Stimulated activated naive CD8-positive, alpha-beta T cell treated with anti-CD3 and anti-CD28 coated beads, Interleukin-15, Interleukin-2, amounts not matched to agents 100 U/mL and 50 U/mL, for 24 hours (primary cell): ENCODE data around the gene ECT2L.

Experiments used
- ATAC-seq: fragments of 150-1000 bp; cut with Tn5 transposase; one replicate; pipeline ENCODE4 v1.10.0; 2021
- DNase-seq: peaks from one replicate; pipeline ENCODE4 v3.0.0; 2021

Gene ECT2L

DNA sequence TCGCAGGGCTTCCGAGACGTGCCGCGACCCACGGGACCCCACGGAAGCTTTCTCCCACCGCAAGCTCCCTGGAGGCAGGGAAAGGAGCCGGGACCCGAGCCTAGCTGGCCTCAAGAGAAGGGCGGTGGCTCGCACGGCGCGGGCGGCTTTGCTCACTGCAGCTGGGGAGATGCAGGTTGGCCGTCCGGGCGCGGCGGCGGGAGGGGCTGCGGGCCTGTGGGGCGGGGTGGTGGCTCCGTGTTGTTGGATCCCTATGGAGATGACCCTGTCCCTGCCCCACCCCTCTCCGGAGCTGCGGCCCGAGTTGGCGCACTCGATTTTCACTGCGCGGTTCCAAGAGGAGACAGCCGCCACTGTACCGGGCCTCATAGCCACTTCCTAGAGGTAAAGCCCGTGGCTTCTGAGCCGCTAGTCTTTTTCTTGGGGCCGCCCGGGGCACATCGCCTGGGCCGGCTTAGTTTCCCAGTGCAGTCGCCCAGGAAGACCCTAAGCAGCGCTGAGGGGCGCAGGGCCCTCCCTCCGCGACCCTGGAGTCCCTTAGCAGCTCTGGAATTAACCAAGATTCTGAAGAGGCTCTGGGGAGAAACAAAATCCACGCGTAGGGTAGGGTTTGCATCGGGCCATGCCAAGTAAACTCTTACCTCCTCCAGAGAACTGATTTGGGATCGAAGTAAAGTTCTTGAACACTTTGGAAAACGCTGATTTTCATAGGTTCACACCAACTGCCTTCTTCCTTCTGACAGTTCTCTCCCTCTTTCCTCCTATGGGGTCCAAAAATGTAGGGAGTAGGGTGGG, at the start of gene ECT2L:
Gene ECT2L (plus strand): TSS at position 279 of the 795 bp plus-strand sequence. CDS start 17,188 bp downstream, outside the sequence.
- DNase-seq = no peak
- peak; percentile 43 for ATAC-seq

DNA sequence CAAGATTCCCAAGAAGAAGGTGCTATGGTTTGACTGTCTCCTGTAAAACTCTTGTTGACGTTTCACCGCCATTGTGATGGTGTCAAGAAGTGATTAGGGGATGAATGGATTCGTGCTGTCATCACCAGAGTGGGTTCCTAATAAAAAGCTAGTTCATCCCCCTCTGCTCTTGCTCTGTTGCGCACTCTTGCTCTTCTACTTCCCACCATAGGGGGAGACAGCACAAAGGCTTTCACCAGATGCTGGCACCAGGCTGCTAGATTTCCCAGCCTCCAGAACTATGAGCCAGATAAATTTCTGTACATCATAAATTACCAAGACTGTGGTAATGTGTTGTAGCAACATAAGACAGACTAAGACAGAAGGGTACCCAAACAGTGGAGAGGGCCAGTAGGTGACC, 43.9 kb upstream of the ECT2L start:
- ATAC-seq = no peak
- no peak for DNase-seq

DNA sequence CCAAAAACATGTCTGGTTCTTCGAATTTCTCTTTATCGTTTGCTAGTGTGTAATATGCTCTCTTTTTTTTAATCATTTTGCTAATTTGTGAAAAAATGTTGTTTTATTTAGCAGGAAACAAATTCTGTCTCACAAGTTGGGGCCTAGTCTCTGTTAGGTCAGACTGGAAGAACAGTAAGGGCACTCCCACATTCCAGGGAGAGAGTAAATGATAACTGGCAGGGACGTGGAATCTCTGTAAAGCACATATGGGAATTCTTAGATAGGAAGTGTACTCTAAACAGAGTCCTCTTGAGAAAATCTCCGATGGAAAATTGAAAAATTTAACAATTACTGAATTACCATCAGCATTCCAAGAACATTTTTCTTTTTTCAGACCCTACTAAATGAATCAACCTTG, 38.8 kb upstream of the ECT2L start:
- DNase-seq (no peak), ATAC-seq (no peak)

GRCh38 chr6:138765896-138766655, 29.8 kb upstream of the ECT2L start:
- no peak for ATAC-seq
- DNase-seq = no peak

DNA sequence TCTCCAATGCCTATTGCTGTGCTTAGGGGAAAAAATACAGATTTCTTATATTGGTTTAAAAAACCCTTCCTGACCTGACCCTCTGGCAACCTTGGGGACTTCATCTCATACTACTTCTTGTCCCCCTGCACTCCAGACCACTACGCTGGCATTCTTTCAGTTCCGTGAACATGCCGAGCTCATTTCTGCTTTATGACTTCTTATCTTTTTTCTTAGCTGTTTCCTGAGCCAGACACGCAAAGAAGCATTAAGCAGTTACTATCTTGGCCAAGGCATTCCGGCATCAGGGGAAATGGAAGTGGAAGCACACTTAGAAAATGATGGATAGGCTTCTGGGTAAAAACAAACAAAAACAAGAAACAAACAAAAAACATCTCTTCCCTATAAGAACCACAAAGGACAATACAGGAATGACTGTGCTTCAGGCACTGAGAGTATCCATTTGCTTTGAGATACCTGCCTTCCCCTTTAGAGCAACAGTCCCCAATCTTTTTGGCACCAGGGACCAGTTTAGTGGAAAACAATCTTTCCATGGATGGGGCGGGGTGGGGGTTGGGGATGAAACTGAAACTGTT, 26.7 kb upstream of the ECT2L start:
- DNase-seq = no peak
- no peak for ATAC-seq

DNA sequence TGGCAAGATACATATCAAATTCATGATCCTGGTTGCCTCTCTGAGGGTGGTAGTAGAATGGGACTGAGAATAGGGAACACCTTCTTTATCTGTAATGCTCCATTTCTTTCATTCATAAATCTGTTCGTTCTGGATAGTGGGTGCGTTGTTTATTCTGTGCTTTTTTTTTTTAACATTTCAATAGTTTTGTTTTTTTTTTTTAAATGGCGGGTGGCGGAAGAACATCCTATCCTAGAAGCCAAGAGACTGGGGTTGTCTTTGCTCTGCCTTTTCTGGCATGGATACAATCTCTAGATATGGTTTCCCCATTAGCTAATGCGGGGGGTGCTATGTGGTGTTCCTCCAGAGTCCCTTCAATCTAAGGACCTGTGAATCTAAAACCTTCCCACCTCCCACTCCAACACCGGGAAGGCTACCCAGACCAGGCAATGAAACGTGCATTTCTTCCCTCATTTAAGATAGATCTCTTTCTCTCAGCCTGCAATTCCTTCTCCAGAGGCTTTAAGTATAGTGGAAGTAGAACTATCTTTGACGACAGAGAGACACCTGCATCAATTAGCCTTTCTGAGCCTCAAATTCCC, 23.2 kb upstream of the ECT2L start:
- no peak for ATAC-seq
- DNase-seq = no peak

DNA sequence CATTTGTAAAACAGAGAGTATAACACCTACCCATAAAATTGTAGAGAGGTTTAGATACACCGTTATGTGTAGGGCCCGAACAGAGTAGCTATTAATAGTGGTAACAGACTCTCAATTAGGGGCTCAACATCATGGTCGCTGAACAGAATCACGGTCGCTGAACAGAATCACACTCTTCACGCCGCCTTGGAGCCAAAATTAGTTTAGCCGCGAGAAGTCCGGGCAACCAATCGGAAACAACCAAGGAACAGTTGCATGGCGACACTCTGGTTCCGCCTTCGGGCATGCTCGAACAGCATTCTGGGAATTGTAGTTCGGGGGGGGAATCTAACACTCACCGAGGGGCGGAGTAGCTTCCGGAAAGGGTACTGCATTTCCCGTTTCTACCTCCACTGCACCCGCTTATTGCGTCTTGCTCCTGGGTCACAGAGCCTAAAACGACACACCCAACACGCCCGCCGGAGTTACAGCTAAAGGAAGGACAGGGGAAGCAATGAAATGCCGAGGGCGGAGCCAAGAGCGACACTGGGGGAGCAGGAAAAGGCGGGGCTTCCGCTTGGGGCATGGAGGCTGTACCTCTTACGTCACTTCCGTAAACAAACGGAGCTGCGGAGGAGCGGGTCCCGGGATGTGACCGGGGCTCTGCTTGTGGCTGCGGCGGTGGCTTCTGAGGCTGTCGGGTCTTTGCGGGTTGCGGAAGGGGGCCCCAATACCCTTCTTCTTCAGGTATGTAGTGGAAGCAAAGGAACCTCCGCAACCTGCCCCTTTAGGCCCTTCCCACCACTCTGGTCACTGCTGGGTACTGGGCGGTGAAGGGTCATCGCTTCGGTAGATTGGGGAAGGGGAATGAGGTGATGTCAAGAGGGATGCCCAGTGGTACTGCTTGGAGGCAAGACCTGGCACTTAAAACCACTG, 22.5 kb upstream of the ECT2L start, which contains the start of gene CCDC28A:
Gene CCDC28A (plus strand): TSS at position 593 of the 915 bp plus-strand sequence. CDS start 2,352 bp downstream, outside the sequence.
- ATAC-seq (peak; percentile 92), DNase-seq (peak; percentile 92)

- DNase-seq = no peak
- ATAC-seq = no peak
Observed at GRCh38 chr6:138774370-138774769, 21.5 kb upstream of the ECT2L start.

GRCh38 chr6:138776659-138777058, 19.2 kb upstream of the ECT2L start:
- DNase-seq = no peak
- ATAC-seq = no peak

DNA sequence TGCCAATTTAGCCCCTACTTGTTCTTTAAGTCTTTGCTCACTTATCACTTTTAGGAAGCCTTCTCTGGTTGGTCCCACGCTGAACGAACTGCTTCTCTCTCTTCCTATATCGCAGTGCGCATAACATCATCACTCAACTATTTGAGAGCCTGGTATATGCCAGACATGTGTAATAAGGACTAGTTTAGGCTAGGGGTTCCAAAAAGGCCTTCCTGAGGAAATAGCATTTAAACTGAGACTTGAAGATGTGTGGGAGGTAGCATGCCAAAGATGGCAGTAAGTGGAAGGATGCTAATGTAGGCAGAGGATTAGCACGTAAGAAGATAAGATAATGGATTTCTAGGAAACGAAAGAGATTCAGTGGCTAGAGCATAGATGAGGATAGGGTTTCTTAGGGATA, 17.6 kb upstream of the ECT2L start:
- DNase-seq = no peak

GRCh38 chr6:138782243-138782642, 13.6 kb upstream of the ECT2L start:
- DNase-seq (no peak), ATAC-seq (no peak)

More for the DNA sequence above, 17.6 kb upstream of the ECT2L start:
- no peak for ATAC-seq

- DNase-seq (no peak), ATAC-seq (no peak)
Observed at GRCh38 chr6:138785079-138785478, 10.8 kb upstream of the ECT2L start.

- ATAC-seq (no peak), DNase-seq (no peak)
Observed at GRCh38 chr6:138785980-138786379, 9.9 kb upstream of the ECT2L start.

DNA sequence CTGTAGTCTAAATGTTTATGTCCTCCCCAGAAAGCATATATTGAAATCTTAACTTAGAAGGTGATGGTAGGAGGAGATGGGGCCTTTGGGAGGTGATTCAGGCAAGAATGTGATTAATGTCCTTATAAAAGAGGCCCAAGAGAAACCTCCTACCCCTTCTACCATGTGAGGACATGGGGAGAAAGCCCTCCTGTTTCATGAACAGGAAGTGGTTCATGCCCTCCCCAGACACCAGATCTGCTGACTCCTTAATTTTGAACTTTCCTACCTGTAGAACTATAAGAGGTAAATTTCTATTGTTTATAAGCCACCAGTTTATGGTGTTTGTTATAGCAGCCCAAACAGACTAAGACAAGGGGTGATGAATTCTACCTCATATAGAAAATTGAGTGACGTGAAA, 8.7 kb upstream of the ECT2L start:
- DNase-seq = no peak
- peak; percentile 63 for ATAC-seq

DNA sequence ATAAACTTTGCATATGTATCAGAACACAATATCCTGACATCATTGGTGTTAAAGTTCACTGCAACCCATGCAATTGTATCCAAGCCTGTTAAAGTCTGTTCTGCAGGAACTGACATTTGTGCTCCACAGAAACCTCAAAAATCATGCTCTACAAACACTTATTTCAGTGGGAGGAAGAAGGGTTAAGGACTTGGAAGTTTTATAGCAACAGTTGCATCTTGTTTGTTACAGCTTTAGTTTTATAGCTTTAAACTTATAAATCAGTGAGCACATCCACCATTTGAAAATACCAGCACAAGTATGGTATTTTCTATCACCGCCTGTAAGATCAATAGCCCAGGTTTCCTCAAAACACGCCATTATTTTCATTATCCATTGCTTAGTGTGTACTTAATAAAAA, 884 bp downstream of the ECT2L start:
- no peak for DNase-seq

GRCh38 chr6:138797806-138798446, 2.0 kb downstream of the ECT2L start:
- DNase-seq (no peak), ATAC-seq (no peak)

More for the DNA sequence above, 884 bp downstream of the ECT2L start:
- ATAC-seq = no peak

- ATAC-seq (no peak), DNase-seq (no peak)
Observed at GRCh38 chr6:138800377-138801150, 4.7 kb downstream of the ECT2L start.

DNA sequence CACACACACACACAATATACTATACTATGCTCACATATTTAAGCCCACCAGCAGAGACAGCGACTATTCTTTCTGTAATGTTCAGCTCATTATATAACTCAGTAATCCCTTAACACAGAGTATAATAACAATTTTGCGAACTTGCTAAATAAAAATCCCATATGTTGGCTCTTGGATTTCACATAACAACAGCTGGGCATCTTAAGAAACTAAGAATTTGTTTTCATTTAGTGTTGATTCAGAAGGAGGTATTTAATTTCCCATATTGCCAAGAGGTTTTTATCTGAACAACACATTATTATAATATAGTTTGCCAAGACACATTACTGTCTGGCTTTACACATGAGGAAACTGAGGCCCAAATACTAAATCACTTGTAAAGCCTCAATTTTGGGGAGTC, 7.4 kb downstream of the ECT2L start:
- ATAC-seq (no peak), DNase-seq (no peak)

GRCh38 chr6:138803861-138804260, 8.0 kb downstream of the ECT2L start:
- DNase-seq (no peak), ATAC-seq (no peak)
